Activated naive CD8-positive, alpha-beta T cell treated with anti-CD3 and anti-CD28 coated beads for 36 hours (primary cell): ENCODE measurements around the gene ITGAV. TPM values are rescaled to one million over a fixed set of nuclear protein-coding genes. Genes with fewer than 3 reads are reported as not detected.

Experiments
- DNase-seq: peaks from one replicate; pipeline ENCODE4 v3.0.0; 2021
- H3K27ac Mint-ChIP-seq: one replicate; pipeline ENCODE4 v1.8.0; 2022; ENCODE audit warnings: mild to moderate bottlenecking, moderate library complexity, mixed read lengths
- H3K27me3 Mint-ChIP-seq: one replicate; pipeline ENCODE4 v1.8.0; 2022; ENCODE audit warnings: mild to moderate bottlenecking, mixed read lengths
- H3K36me3 Mint-ChIP-seq: one replicate; pipeline ENCODE4 v1.8.0; 2021; ENCODE audit warnings: mild to moderate bottlenecking, mixed read lengths
- H3K4me1 Mint-ChIP-seq: one replicate; pipeline ENCODE4 v1.8.0; 2021; ENCODE audit warnings: mixed read lengths
- H3K4me3 Mint-ChIP-seq: one replicate; pipeline ENCODE4 v1.8.0; 2022; ENCODE audit warnings: mild to moderate bottlenecking, moderate library complexity, mixed read lengths
- H3K9me3 Mint-ChIP-seq: one replicate; pipeline ENCODE4 v1.8.0; 2022; ENCODE audit warnings: mixed read lengths
- total RNA-seq, 2 experiments: library from RNA; stranded (reverse); gene quantifications; one replicate each; pipeline ENCODE4 v1.2.3, GENCODE V29; 2021

ITGAV gene
- total RNA-seq, 2 experiments from 2014 or later = 3.6 to 3.9 TPM

DNA sequence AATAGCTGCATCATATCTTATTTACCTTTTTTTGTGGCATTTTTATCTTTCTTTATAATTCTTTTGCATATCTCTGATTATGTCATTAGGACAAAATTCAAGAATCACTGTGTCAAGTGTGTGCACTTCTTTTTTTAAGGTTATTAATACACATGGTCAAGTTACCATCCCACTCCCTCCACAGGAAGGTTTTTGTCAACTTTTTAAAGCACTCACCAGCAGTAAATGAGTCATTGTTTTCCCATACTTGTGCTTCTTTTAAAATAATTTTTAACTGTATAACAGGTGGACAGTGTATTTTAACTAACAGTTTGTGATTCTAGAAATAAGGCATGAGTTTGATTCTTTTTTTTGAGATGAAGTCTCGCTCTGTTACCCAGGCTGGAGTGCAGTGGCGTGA lies 58.3 kb downstream of the ITGAV start:
- Mint-ChIP-seq H3K27me3 (no peaks in the 10 kb centered on the region), H3K36me3 (peaks cover 3% of the 10 kb centered on the region), H3K27ac (no peak overlapping the region), H3K4me1 (no peaks in the 10 kb centered on the region), H3K4me3 (no peak overlapping the region), H3K9me3 (no peaks in the 10 kb centered on the region)
- DNase-seq = no peak

DNA sequence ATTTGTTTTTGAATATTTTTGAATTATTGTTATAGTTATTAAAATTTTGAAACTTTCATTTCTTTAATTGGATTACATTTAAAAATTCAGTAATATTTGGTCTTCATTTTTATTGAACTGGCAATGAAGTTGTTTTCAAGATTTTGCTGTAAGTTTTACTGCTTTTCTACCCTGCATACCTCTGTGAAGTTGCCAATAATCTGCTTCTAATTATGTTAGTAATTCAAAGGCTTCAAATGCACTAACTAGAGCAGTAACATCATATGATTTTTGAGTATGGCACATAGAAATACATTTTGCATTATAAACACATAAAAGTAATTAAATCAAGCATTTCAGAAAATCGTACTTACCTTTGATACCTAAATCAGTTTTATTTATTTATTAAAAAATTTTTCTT lies 63.7 kb downstream of the ITGAV start:
- DNase-seq = no peak
- no peaks in the 10 kb centered on the region for H3K9me3 Mint-ChIP-seq
- no peaks in the 10 kb centered on the region for H3K27me3 Mint-ChIP-seq
- H3K27ac Mint-ChIP-seq = no peak overlapping the region
- H3K36me3 Mint-ChIP-seq = peaks cover 5% of the 10 kb centered on the region
- no peaks in the 10 kb centered on the region for H3K4me1 Mint-ChIP-seq
- no peak overlapping the region for H3K4me3 Mint-ChIP-seq

DNA sequence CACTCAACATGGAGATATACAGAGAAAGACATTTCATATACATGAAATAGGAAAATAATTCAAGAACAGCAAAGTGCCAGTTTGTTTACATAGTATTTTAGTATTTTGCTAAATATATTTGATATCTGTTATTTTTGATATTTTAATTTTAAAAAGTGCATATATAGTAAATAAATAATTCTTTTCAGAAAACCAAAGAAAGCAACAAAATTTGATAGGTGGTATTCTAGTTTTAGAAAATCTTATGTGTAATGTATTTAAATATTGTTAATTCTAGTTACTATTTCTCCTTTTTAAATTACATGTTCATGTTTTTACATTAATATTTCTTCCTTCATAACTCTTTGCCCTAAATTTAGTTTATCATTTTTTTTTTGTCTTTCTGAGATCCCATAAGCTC lies 69.5 kb downstream of the ITGAV start:
- H3K27me3 Mint-ChIP-seq = no peaks in the 10 kb centered on the region
- H3K4me3 Mint-ChIP-seq = no peak overlapping the region
- H3K36me3 Mint-ChIP-seq = peaks cover 5% of the 10 kb centered on the region
- no peak overlapping the region for H3K27ac Mint-ChIP-seq
- no peak for DNase-seq
- no peaks in the 10 kb centered on the region for H3K4me1 Mint-ChIP-seq
- H3K9me3 Mint-ChIP-seq = no peaks in the 10 kb centered on the region

DNA sequence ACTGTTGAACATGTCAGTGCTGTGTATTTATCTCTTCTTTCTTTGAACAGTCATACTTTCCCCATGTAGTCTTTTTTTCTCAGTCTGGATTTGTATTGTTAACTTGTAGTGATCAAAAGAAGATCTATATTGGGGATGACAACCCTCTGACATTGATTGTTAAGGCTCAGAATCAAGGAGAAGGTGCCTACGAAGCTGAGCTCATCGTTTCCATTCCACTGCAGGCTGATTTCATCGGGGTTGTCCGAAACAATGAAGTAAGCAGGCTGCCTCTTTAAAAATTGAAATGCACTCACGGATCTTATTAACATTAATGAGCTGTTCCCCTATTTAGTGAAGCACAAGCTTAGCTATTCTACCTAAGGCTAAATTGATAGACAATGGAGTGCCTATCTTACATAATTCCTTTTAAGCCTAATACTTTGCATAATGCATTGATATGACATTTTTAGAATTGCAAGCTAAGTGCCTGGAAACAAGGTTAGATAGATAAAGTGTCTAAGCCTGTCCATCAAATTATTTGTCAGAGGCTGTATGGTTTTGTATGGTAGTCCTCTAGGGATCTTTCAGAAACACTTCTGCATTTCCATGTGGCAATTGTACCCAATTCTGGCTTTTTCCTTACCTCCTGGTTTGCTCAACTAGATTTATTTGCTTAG lies 74.7 kb downstream of the ITGAV start:
- H3K36me3 Mint-ChIP-seq = peaks cover 18% of the 10 kb centered on the region
- H3K4me1 Mint-ChIP-seq = no peaks in the 10 kb centered on the region
- DNase-seq = no peak
- H3K9me3 Mint-ChIP-seq = no peaks in the 10 kb centered on the region
- no peak overlapping the region for H3K4me3 Mint-ChIP-seq
- no peaks in the 10 kb centered on the region for H3K27me3 Mint-ChIP-seq
- no peak overlapping the region for H3K27ac Mint-ChIP-seq

DNA sequence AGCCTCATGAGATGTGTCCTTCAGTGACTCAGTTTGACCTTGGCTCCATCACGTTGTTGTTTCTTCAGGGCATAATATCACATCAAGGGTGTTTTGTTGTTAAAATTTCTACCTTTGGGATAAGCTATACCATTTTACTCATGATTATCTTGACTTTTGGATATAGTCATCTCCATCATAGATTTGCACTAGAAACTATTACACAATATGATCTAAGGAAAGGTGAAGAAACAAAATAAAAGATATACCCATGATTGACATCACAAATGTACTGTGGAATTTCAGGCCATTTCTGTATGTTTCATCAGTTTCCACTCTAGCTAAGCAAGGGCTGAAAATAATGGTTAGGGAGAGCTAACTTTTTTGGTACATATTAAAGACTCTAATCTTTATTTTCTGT lies 79.3 kb downstream of the ITGAV start:
- Mint-ChIP-seq H3K9me3 (peaks cover 3% of the 10 kb centered on the region), H3K4me1 (peaks cover 2% of the 10 kb centered on the region), H3K27me3 (no peaks in the 10 kb centered on the region), H3K27ac (no peak overlapping the region), H3K4me3 (no peak overlapping the region), H3K36me3 (peaks cover 58% of the 10 kb centered on the region)
- no peak for DNase-seq

DNA sequence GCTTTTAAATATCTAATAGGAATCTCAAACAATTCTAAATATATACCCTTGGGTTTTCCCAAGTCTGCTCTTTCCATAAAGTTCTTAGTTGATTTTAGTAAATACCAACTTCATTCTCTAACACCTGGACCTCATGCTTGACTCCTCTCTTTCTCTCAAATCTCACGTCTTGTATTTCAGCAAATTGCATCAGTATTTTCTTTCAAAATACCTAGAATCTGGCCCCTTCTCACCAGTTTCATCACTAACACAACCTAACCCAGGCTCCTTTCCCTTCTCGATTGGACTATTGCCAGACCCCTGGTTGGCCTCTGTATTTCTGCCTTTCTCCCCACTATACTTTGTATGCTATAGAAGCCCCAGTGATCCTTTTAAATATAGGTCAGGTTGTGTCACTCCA lies 81.0 kb downstream of the ITGAV start:
- Mint-ChIP-seq H3K36me3 (peaks cover 61% of the 10 kb centered on the region), H3K27ac (no peak overlapping the region), H3K9me3 (peaks cover 3% of the 10 kb centered on the region), H3K27me3 (no peaks in the 10 kb centered on the region), H3K4me3 (no peak overlapping the region), H3K4me1 (peaks cover 2% of the 10 kb centered on the region)
- no peak for DNase-seq

DNA sequence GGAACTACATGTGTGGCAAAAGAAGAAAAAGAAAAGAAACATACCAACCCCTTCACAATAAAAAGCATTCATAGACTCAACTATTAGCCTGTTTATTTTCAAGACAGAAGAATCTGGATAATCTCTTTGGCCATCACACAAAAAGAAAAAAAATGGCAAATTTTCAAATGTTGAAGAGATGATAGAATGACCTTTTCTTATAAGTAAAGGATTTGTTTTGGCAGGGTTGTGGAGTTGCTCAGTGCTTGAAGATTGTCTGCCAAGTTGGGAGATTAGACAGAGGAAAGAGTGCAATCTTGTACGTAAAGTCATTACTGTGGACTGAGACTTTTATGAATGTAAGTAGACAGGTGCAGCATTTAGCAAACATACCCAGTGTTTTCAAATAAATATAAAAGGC lies 85.5 kb downstream of the ITGAV start:
- H3K4me3 Mint-ChIP-seq = no peak overlapping the region
- H3K27ac Mint-ChIP-seq = no peak overlapping the region
- peaks cover 3% of the 10 kb centered on the region for H3K9me3 Mint-ChIP-seq
- DNase-seq = no peak
- peaks cover 2% of the 10 kb centered on the region for H3K4me1 Mint-ChIP-seq
- no peaks in the 10 kb centered on the region for H3K27me3 Mint-ChIP-seq
- H3K36me3 Mint-ChIP-seq = peaks cover 44% of the 10 kb centered on the region

DNA sequence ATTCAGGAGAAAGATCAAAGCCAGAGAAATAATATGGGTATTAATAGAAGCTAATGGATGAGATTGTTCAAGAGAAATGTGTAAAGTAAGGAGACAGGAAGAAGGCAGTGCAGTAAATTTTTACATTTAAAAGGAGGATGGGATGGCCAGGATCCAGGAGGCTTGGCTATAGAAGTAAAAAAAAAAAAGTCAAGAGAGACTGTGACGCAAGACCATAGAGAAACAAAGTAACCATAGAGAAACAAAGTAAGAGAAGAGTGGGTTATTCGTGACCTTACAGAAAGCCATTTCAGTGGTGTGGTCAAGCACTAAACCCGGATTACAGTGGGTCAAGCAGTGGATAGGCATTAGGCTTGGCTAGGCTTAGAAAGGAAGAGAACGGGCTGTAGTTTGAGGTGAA lies 93.5 kb downstream of the ITGAV start:
- peaks cover 12% of the 10 kb centered on the region for H3K9me3 Mint-ChIP-seq
- H3K27ac Mint-ChIP-seq = no peak overlapping the region
- H3K27me3 Mint-ChIP-seq = no peaks in the 10 kb centered on the region
- H3K36me3 Mint-ChIP-seq = peaks cover 6% of the 10 kb centered on the region
- H3K4me1 Mint-ChIP-seq = no peaks in the 10 kb centered on the region
- no peak overlapping the region for H3K4me3 Mint-ChIP-seq
- DNase-seq = no peak

DNA sequence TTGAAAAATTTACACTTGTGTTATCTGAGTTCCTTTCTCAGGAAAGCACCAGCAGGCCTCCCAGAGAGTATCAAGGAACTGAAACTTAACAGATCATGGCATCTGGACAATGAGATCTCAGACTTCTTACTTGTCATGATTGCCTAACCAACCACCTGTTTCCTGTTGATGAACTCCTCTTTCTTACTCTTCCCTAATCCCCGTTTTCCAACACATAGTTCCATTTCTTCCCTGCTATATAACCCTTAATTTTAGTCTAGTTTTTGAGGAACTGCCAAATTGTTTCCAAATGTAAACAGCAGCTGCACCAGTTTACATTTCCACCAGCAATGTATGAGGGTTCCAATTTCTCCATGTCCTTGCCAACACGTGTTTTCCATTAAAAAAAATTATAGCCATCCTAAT lies 98.0 kb downstream of the ITGAV start:
- Mint-ChIP-seq H3K27me3 (peaks cover 14% of the 10 kb centered on the region), H3K4me3 (no peak overlapping the region), H3K27ac (no peak overlapping the region), H3K9me3 (peaks cover 16% of the 10 kb centered on the region), H3K4me1 (no peaks in the 10 kb centered on the region), H3K36me3 (peaks cover 6% of the 10 kb centered on the region)
- DNase-seq = no peak

DNA sequence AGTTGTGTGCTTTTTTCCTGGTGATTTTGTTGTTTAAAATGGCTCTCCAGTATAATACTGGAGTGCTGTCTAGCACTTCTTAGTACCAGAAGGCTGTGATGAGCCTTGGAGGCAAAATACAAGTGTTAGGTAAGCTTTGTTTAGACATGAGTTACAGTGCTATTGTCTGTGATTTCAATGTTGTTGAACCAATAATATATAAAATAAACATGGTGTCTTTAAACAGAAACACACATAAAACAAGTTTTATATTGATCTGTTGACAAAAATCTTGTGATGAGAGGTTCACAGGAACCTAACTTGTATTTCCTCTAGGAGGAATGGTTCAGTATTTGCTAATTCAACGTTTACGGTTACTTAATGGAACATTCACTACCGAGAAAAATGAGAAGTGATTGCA lies 99.0 kb downstream of the ITGAV start:
- peaks cover 2% of the 10 kb centered on the region for H3K4me1 Mint-ChIP-seq
- no peak for DNase-seq
- no peak overlapping the region for H3K27ac Mint-ChIP-seq
- peaks cover 16% of the 10 kb centered on the region for H3K9me3 Mint-ChIP-seq
- no peak overlapping the region for H3K4me3 Mint-ChIP-seq
- H3K27me3 Mint-ChIP-seq = peaks cover 20% of the 10 kb centered on the region
- peaks cover 6% of the 10 kb centered on the region for H3K36me3 Mint-ChIP-seq

DNA sequence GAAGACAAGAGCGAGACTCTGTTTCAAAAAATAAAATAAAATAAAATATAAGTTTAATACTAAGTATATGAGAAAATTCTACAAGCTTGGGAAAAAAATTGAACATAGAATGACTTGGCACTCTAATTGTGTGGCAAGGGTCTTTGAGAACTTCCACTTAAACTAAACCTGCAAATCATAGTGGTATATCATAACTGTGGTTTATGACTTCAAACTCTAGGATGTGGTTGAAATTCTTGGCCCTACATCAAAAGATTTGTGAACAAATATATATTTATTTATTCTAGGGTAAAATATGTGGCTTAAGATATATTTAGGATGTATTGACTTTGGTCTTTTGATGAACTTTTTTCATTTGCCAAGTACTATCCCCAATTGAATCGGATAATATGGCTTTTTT lies 100.9 kb downstream of the ITGAV start:
- H3K9me3 Mint-ChIP-seq = peaks cover 16% of the 10 kb centered on the region
- no peak overlapping the region for H3K27ac Mint-ChIP-seq
- H3K27me3 Mint-ChIP-seq = peaks cover 38% of the 10 kb centered on the region
- H3K36me3 Mint-ChIP-seq = peaks cover 6% of the 10 kb centered on the region
- DNase-seq = no peak
- H3K4me1 Mint-ChIP-seq = peaks cover 9% of the 10 kb centered on the region
- H3K4me3 Mint-ChIP-seq = no peak overlapping the region

DNA sequence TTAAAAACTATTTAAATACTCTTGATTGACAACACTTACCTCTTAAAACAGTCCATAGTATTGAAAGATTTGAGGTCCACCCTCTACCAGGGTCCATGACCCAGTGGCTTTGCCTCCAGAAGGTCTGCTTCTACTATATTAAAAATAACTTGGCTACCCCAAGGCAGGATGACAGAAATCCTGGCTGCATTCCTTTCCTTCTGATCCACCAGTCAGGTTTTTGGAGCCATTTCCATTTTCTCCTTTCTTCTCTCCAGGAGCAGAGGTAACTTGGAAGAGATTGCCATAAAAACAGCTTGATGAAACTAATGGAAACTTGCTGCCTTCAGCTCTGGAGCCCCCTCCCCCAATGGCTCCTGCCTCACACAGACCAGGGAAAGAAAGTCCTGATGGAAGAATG lies 101.4 kb downstream of the ITGAV start:
- Mint-ChIP-seq H3K27me3 (peaks cover 41% of the 10 kb centered on the region), H3K4me1 (peaks cover 9% of the 10 kb centered on the region), H3K4me3 (no peak overlapping the region), H3K9me3 (peaks cover 16% of the 10 kb centered on the region), H3K36me3 (peaks cover 6% of the 10 kb centered on the region), H3K27ac (no peak overlapping the region)
- no peak for DNase-seq

DNA sequence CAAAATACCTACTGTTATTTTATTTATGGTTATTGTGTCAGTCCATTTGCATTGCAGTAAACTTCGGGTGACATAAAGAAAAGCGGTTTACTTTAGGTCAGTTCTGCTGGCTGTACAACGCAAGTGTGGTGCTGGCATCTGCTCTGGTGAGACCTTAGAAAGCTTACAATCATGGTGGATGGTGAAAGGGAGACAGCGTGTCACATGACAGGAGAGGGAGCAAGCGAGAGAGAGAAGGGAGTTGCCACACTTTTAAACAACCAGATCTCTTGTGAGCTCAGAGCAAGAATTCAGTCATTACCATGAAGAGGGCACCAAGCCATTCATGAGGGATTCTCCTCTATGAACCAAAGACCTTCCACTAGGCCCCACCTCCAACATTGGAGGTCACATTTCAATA lies 102.0 kb downstream of the ITGAV start:
- Mint-ChIP-seq H3K36me3 (peaks cover 6% of the 10 kb centered on the region), H3K9me3 (peaks cover 13% of the 10 kb centered on the region), H3K27me3 (peaks cover 48% of the 10 kb centered on the region), H3K4me1 (peaks cover 9% of the 10 kb centered on the region), H3K27ac (no peak overlapping the region), H3K4me3 (no peak overlapping the region)
- DNase-seq = no peak

DNA sequence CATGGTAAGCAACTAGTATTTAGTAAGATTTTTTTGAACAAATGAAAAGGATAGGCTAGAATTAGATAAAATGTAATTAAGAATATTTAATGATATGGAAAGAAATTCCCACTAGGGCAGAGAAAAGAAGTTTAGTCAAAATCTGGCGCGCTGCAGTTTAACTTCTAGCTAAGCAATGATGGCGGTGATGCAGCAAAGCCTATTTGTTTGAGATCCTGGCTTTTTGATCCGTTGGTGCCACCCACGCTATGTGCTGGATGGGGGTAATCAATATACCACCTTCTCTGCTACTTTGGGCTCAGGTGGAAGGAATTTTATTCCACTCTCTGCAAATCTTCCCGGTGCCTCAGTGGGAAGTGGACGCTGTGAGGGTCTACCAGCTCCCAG lies 103.6 kb downstream of the ITGAV start:
- Mint-ChIP-seq H3K27me3 (peaks cover 57% of the 10 kb centered on the region), H3K4me1 (peaks cover 9% of the 10 kb centered on the region), H3K27ac (no peak overlapping the region), H3K36me3 (no peaks in the 10 kb centered on the region), H3K9me3 (peaks cover 2% of the 10 kb centered on the region), H3K4me3 (peak overlapping the region; percentile 50)
- DNase-seq = no peak

DNA sequence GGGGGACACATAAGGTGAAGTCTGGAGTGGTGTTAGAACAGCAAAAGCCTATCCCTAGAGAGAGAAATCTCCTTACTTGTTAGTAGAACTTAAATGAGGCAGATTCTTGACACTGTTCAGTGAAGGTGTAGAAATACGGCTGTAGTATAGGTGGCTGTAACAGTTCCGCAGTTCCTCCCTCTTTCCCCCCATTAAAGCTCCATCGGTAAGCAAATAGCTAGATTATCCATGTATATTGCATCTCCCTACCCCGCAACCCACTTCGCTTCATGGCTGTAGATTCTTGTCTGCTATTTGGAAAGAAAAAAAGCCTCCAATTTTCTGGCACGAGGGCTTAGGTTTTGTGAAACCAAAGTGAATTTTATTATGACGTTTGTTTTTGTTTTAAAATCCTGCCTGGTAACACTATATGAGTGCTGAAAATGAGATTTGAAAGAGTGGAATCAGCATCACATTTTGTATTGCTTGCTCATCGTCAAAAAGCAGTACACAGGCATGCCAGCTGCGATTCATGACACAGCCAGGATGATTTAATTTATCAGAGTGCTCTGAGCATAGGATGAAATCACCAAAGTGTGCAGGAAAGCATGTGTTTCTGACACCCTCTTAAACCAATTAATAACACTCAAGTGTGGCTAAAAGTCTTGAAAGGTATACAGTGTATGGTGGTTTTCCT lies 105.4 kb downstream of the ITGAV start:
- Mint-ChIP-seq H3K4me3 (peak overlapping the region; percentile 2), H3K27me3 (peaks cover 73% of the 10 kb centered on the region)

DNA sequence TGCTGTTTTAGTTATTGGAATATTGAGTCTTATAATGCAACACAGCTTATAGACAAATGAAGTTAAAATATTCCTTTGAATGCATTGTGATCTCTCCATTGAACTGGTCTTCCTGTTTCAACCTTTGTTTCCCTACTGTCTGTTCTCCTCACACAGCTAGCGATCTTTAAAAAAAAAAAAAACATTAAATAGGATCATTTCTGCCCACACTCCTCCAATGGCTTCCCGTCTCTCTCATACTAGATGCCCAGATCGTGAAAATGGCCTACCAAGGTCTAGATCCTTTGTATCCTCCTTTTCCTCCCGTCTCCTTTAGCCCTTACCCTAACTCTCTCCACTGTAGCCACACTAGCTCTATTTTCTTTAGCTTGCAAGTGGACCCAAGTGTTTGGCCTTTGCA lies 106.4 kb downstream of the ITGAV start:
- Mint-ChIP-seq H3K4me3 (no peak overlapping the region), H3K27me3 (peaks cover 74% of the 10 kb centered on the region), H3K36me3 (no peaks in the 10 kb centered on the region), H3K27ac (no peak overlapping the region), H3K9me3 (no peaks in the 10 kb centered on the region), H3K4me1 (peaks cover 9% of the 10 kb centered on the region)
- no peak for DNase-seq

More for the DNA sequence above, 105.4 kb downstream of the ITGAV start:
- no peaks in the 10 kb centered on the region for H3K9me3 Mint-ChIP-seq
- H3K36me3 Mint-ChIP-seq = no peaks in the 10 kb centered on the region
- H3K27ac Mint-ChIP-seq = no peak overlapping the region
- DNase-seq = no peak
- peaks cover 9% of the 10 kb centered on the region for H3K4me1 Mint-ChIP-seq
